ENCODE results near the gene GRB10.
"Not testable (repeated sequence)": the region's sequence is repeated elsewhere in the genome, so short reads cannot be mapped to it uniquely, and the experiment has no call there.

Gene GRB10

DNA sequence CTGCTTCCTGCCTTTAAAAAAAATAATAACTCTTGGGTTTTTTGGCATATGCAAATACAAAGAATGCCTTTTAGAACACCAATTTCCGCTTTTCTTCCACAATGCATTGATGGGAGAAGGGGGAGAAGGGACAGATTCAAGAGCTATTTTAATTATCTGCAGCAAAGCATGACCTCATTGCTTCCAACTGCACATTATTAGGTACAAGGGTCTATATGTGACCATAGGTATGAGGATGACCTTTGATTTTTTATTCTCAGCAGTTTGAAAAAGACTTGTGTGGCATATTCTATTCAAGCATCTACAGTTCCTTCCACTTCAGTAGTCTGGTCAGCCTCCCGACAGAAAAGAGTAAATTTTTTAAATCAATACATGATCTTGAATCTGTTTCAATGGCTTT is 39.7 kb downstream of the GRB10 start:
- DNase-seq (ENCODE audit: low spot score) = no peak

DNA sequence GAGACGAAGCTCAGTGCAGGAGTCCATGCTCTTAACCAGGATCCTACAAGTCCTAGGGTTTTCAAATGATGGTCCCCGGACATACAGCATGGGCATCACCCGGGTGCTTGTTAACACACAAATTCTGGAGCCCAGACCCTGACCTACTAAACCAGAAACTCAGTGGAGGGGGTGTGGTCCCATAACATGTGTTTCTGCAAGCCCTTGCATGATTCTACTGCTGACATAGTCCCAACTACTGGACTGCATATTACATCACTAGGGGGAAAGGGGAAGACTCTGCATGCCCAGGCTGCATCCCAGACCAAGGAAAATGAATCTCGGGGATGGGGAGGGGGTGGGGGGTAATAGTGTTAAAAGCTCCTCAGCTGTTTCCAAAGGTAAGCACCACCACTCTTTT is 40.3 kb downstream of the GRB10 start:
- no peak for DNase-seq (ENCODE audit: low spot score)

- DNase-seq (ENCODE audit: low spot score) = peak; percentile 68
These were observed 42.8 kb downstream of the GRB10 start for GRCh38 chr7:50739744-50740435.

DNA sequence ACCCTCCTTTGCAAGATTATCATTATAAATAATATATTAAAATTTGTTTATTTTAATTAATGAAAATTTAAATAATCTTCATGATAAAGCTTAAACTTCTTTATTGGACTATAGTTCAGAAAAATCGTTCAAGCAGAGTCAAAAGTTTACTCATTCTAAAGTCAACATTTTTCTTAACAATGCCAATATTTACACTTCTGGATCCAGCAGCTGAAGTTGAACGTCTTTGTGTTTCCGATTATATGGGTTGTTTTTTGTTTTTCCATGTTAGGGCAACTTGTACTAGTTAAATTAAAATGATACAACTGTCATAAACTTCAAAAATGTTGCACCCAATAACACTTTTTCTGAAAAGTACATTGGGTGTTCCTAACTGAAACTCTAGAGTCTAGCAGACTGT is 43.8 kb downstream of the GRB10 start:
- no peak for DNase-seq (ENCODE audit: low spot score)

GRCh38 chr7:50735836-50736235 is 46.9 kb downstream of the GRB10 start:
- DNase-seq (ENCODE audit: low spot score) = not testable (repeated sequence)

- no peak for DNase-seq (ENCODE audit: low spot score)
These were observed 47.4 kb downstream of the GRB10 start for GRCh38 chr7:50735333-50735732.

GRCh38 chr7:50734246-50734645 is 48.5 kb downstream of the GRB10 start:
- DNase-seq (ENCODE audit: low spot score) = no peak

DNA sequence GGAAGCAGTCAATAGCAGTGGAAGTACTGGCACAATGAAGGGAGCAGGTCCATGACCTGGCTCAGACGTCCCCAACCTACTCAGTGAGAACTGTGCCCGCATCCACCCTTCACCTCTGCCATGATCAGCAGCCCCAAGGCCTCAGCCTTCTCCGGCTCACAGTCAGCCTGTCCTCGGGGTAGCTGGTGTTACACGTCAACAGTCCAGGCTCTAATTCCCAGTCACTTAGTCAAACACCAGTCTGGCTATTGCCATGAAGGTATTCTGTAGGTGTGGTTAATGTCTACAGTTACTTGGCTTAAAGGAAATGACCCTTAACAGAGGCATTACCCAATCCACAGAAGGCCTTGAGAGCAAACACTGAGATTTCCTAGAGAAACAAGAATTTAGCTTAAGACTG is 49.1 kb downstream of the GRB10 start:
- no peak for DNase-seq (ENCODE audit: low spot score)

GRCh38 chr7:50731703-50732582 is 50.8 kb downstream of the GRB10 start:
- DNase-seq (ENCODE audit: low spot score) = no peak

- no peak for DNase-seq (ENCODE audit: low spot score)
These were observed 52.0 kb downstream of the GRB10 start for GRCh38 chr7:50730446-50731400.

GRCh38 chr7:50729962-50730361 is 52.7 kb downstream of the GRB10 start:
- no peak for DNase-seq (ENCODE audit: low spot score)

DNA sequence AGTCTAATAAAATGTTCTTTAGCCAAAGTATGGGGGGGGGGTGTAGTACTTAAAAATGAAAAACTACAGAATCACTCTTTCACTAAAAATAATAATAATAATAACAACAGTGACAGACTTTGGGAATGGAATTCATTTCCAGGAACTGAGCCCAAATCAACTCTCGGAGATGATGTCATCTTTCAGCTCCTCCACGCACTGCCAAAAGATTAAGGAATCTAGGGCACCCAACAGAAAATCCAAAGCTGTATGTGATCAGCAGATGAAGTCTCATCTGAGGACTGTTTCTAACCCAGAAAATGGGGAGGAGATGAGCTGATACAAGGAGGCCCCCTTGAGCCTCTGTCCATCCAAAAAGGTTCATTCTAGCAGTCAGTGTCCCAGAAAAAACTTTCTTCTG is 54.5 kb downstream of the GRB10 start:
- DNase-seq (ENCODE audit: low spot score) = no peak

GRCh38 chr7:50727711-50728110 is 55.0 kb downstream of the GRB10 start:
- DNase-seq (ENCODE audit: low spot score) = no peak

- DNase-seq (ENCODE audit: low spot score) = no peak
These were observed 55.6 kb downstream of the GRB10 start for GRCh38 chr7:50727072-50727471.

- no peak for DNase-seq (ENCODE audit: low spot score)
These were observed 56.9 kb downstream of the GRB10 start for GRCh38 chr7:50725774-50726173.

DNA sequence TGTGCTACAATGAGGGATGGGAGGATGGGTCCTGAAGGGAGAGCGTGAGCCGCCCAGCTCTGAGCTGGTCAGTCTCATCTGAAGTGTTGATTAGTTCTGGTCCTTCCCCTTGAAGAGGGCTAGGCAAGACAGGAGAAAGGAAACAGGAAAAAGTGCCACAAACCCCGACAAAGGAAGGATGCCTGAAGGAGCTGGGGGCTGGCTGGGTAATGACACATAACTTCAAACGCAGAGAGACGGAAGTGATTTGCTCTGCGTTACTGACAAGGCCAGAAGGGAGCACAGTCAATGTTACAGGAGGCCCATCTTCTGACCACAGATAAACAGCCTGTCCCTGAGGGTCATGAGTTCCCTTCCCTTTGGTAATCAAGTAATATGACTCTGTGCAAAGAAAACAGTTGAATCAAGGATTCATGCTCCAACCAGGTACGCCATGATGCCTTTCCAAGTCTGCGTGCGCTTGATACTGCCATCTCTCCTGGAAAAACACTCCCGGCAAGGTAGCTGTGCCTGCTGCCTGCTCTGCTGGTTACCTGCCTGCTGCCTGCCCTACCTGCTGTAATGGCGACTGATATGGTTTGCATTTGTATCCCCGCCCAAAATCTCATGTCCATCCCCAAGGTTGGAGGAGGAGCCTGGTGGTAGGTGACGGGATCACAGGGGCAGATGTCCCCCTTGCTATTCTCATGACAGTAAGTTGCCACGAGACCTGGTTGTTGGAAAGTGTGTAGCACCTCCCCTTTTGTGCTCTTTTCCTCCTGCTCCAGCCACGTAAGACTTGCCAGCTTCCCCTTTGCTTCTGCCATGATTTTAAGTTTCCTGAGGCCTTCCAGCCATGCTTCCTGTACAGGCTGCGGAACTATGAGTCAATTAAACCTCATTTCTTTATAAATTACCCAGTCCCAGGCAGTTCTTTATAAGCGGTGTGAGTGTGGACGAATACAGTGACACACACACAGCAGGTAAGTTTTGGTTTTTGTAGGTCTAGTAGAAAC is 57.9 kb downstream of the GRB10 start:
- DNase-seq (ENCODE audit: low spot score) = no peak

DNA sequence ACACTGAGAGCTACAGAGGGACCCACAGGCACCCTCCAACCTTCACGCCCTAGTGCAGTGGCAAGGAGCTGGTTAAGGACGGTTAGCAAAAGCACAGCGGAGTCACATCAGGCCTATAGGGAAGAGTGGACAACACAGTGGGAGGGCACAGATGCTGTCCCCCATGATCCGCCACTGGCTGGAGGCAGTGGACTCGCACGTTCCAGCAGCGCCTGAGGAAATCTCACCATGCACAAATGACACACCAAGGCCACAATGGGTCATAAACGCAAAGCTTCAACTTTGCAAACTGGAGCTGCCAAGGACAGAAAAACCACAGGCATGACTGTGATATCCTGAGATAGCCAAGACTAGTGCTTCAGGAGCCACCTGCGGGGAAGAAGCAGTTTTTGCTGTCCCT is 58.8 kb downstream of the GRB10 start:
- no peak for DNase-seq (ENCODE audit: low spot score)

- no peak for DNase-seq (ENCODE audit: low spot score)
These were observed 59.5 kb downstream of the GRB10 start for GRCh38 chr7:50723173-50723572.

GRCh38 chr7:50721661-50722259 is 60.9 kb downstream of the GRB10 start:
- no peak for DNase-seq (ENCODE audit: low spot score)

- no peak for DNase-seq (ENCODE audit: low spot score)
These were observed 61.5 kb downstream of the GRB10 start for GRCh38 chr7:50721160-50721559.

DNA sequence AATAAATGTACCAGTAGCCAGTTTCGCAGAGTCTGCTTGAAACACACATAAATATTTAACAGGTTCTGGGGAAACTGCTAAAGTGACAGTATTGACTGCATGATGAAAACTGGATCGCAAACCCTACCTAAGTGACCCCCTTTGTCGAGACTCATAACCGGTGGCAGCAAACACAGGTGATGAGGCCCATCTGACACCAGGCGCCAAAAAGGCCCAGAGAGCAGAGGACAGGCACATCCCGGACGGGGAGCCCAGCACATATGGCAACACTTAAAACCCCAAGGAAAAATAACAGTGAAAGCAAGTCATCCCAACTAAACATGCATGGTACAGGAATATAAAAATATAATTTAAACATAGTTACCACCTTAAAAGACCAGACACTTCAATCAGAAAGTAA is 62.4 kb downstream of the GRB10 start:
- DNase-seq (ENCODE audit: low spot score) = no peak

All from activated CD4-positive, alpha-beta T cell treated with anti-CD3 and anti-CD28 coated beads, Interleukin-2, Interleukin-4, amounts not matched to agents 100 ng/mL and 50 ng/mL, durations not matched to agents 16 hours and 8 hours (primary cell).